ENCODE measurements around the gene ROCK2.
"Not testable (repeated sequence)": the region's sequence is repeated elsewhere in the genome, so short reads cannot be mapped to it uniquely, and the experiment has no call there.

ROCK2 gene

GRCh38 chr2:11333427-11334183 is 10.8 kb downstream of the ROCK2 start:
- no peak for TF ChIP-seq CTCF (conservative IDR thresholded peaks at IDR 0.05; ENCODE audit: low read length)

GRCh38 chr2:11332596-11332995 is 11.8 kb downstream of the ROCK2 start:
- no peak for TF ChIP-seq CTCF (conservative IDR thresholded peaks at IDR 0.05; ENCODE audit: low read length)
- no peak overlapping the region for H3K4me3 ChIP-seq (ENCODE audit: low read length)
- no peak for DNase-seq (ENCODE audit: low read depth)

More at GRCh38 chr2:11333427-11334183, 10.8 kb downstream of the ROCK2 start:
- DNase-seq (ENCODE audit: low read depth), result no peak
- no peak overlapping the region for H3K4me3 ChIP-seq (ENCODE audit: low read length)

- TF ChIP-seq CTCF (conservative IDR thresholded peaks at IDR 0.05; ENCODE audit: low read length), result no peak
- peak; percentile 34 for DNase-seq (ENCODE audit: low read depth)
- peak overlapping the region; percentile 42 for H3K4me3 ChIP-seq (ENCODE audit: low read length)
Measured at GRCh38 chr2:11330457-11331142, 13.8 kb downstream of the ROCK2 start.

GRCh38 chr2:11329776-11330175 is 14.7 kb downstream of the ROCK2 start:
- no peak overlapping the region for H3K4me3 ChIP-seq (ENCODE audit: low read length)
- no peak for TF ChIP-seq CTCF (conservative IDR thresholded peaks at IDR 0.05; ENCODE audit: low read length)
- peak; percentile 71 for DNase-seq (ENCODE audit: low read depth)

- not testable (repeated sequence) for H3K4me3 ChIP-seq (ENCODE audit: low read length); DNase-seq (ENCODE audit: low read depth)
Measured at GRCh38 chr2:11328522-11328921, 15.9 kb downstream of the ROCK2 start.

GRCh38 chr2:11327871-11328270 is 16.6 kb downstream of the ROCK2 start:
- TF ChIP-seq CTCF (conservative IDR thresholded peaks at IDR 0.05; ENCODE audit: low read length), result no peak
- H3K4me3 ChIP-seq (ENCODE audit: low read length), result no peak overlapping the region
- DNase-seq (ENCODE audit: low read depth), result no peak

- TF ChIP-seq CTCF (conservative IDR thresholded peaks at IDR 0.05; ENCODE audit: low read length), result no peak
- no peak overlapping the region; the same call in 1 of the 2 replicates for H3K4me3 ChIP-seq (ENCODE audit: low read length)
- no peak for DNase-seq (ENCODE audit: low read depth)
Measured at GRCh38 chr2:11326677-11327211, 17.7 kb downstream of the ROCK2 start.

All from AG10803 (cell line).